H9 (cell line): Measurements from ENCODE around the gene RPGRIP1L. TPM values are rescaled to one million over a fixed set of nuclear protein-coding genes. Genes with fewer than 3 reads are reported as not detected.

Experiments used
- DNase-seq: peaks from one replicate; pipeline ENCODE4 v3.0.0-alpha.2; 2017
- H2AFZ ChIP-seq: one replicate; pipeline ENCODE4 v1.6.1; 2013; ENCODE audit warnings: mild to moderate bottlenecking, low read length, control low read depth, moderate library complexity
- H2AK5ac ChIP-seq: 2 replicates; pipeline ENCODE4 v1.6.1; 2013; ENCODE audit warnings: low read length, control low read depth, mixed read lengths; ENCODE audit not compliant: insufficient read length
- H2BK120ac ChIP-seq: one replicate; pipeline ENCODE4 v1.6.1; 2013; ENCODE audit warnings: low read depth, mild to moderate bottlenecking, low read length, control low read depth, inconsistent platforms; ENCODE audit not compliant: poor library complexity, severe bottlenecking
- H2BK12ac ChIP-seq: 2 replicates; pipeline ENCODE4 v1.6.1; 2013; ENCODE audit warnings: low read length, control low read depth, mixed read lengths, low read depth; ENCODE audit not compliant: insufficient read length
- H2BK15ac ChIP-seq: 2 replicates; pipeline ENCODE4 v1.6.1; 2013; ENCODE audit warnings: low read depth, low read length, control low read depth
- H2BK20ac ChIP-seq: one replicate; pipeline ENCODE4 v1.6.1; 2013; ENCODE audit warnings: low read depth, mild to moderate bottlenecking, low read length, control low read depth, inconsistent platforms; ENCODE audit not compliant: poor library complexity, severe bottlenecking
- H2BK5ac ChIP-seq: 2 replicates; pipeline ENCODE4 v1.6.1; 2013; ENCODE audit warnings: low read length, control low read depth, mixed read lengths; ENCODE audit not compliant: insufficient read length
- H3K14ac ChIP-seq: 2 replicates; pipeline ENCODE4 v1.6.1; 2013; ENCODE audit warnings: low read length, control low read depth; ENCODE audit not compliant: insufficient read depth
- H3K18ac ChIP-seq: 2 replicates; pipeline ENCODE4 v1.6.1; 2013; ENCODE audit warnings: low read depth, mild to moderate bottlenecking, mixed read lengths, low read length, control low read depth; ENCODE audit not compliant: insufficient read length
- H3K23ac ChIP-seq: 2 replicates; pipeline ENCODE4 v1.6.1; 2013; ENCODE audit warnings: low read length, control low read depth, mixed read lengths, low read depth; ENCODE audit not compliant: insufficient read length
- H3K23me2 ChIP-seq: 2 replicates; pipeline ENCODE4 v1.6.1; 2013; ENCODE audit warnings: low read depth, mild to moderate bottlenecking, mixed read lengths, low read length, control low read depth; ENCODE audit not compliant: insufficient read length, poor library complexity, severe bottlenecking
- H3K27ac ChIP-seq: 2 replicates; pipeline ENCODE4 v1.5.1; 2013; ENCODE audit warnings: low read length, control low read depth, mixed read lengths, low read depth; ENCODE audit not compliant: insufficient read length
- H3K27me3 ChIP-seq: 2 replicates; pipeline ENCODE4 v1.6.1; 2013; ENCODE audit warnings: low read length, control low read depth, inconsistent platforms; ENCODE audit not compliant: insufficient read depth
- H3K4ac ChIP-seq: 2 replicates; pipeline ENCODE4 v1.6.1; 2013; ENCODE audit warnings: low read depth, mild to moderate bottlenecking, control low read depth, inconsistent platforms, low read length, moderate library complexity
- H3K4me1 ChIP-seq: 2 replicates; pipeline ENCODE4 v1.6.1; 2013; ENCODE audit warnings: low read length, control low read depth, inconsistent platforms; ENCODE audit not compliant: insufficient read depth
- H3K4me2 ChIP-seq: 2 replicates; pipeline ENCODE4 v1.6.1; 2013; ENCODE audit warnings: low read length, control low read depth, mixed read lengths; ENCODE audit not compliant: insufficient read length, insufficient read depth
- H3K56ac ChIP-seq: 2 replicates; pipeline ENCODE4 v1.6.1; 2013; ENCODE audit warnings: low read depth, mild to moderate bottlenecking, mixed read lengths, low read length, control low read depth; ENCODE audit not compliant: insufficient read length
- H3K79me1 ChIP-seq: 2 replicates; pipeline ENCODE4 v1.6.1; 2013; ENCODE audit warnings: low read depth, mild to moderate bottlenecking, moderate library complexity, low read length, control low read depth, inconsistent platforms; ENCODE audit not compliant: insufficient read depth, poor library complexity, severe bottlenecking
- H3K79me2 ChIP-seq: 2 replicates; pipeline ENCODE4 v1.6.1; 2013; ENCODE audit warnings: low read length, control low read depth, inconsistent platforms; ENCODE audit not compliant: insufficient read depth
- H3K9ac ChIP-seq: 2 replicates; pipeline ENCODE4 v1.6.1; 2013; ENCODE audit warnings: low read length, control low read depth, mixed read lengths; ENCODE audit not compliant: insufficient read length; ENCODE audit errors: extremely low read depth
- H3K9me3 ChIP-seq: one replicate; pipeline ENCODE4 v1.6.1; 2013; ENCODE audit warnings: low read depth, low read length, inconsistent platforms; ENCODE audit not compliant: control insufficient read depth
- H3T11ph ChIP-seq: one replicate; pipeline ENCODE4 v1.6.1; 2013; ENCODE audit warnings: mild to moderate bottlenecking, low read length, control low read depth, inconsistent platforms
- H4K20me1 ChIP-seq: one replicate; pipeline ENCODE4 v1.6.1; 2013; ENCODE audit not compliant: control insufficient read depth, insufficient read length, insufficient read depth
- H4K5ac ChIP-seq: 2 replicates; pipeline ENCODE4 v1.6.1; 2013; ENCODE audit warnings: low read depth, mild to moderate bottlenecking, mixed read lengths, low read length, control low read depth; ENCODE audit not compliant: insufficient read length
- H4K8ac ChIP-seq: replicated peaks from 2 replicates; pipeline ENCODE4 v1.6.1; 2013; ENCODE audit warnings: low read length, control low read depth, mixed read lengths, low read depth; ENCODE audit not compliant: insufficient read length
- H4K91ac ChIP-seq: 2 replicates; pipeline ENCODE4 v1.6.1; 2013; ENCODE audit warnings: low read depth, mild to moderate bottlenecking, moderate library complexity, mixed read lengths, low read length, control low read depth; ENCODE audit not compliant: insufficient read length
- H3K27ac Mint-ChIP-seq, 3 experiments: 2 replicates in 2 of 3; 3 replicates in 1 of 3; pipeline ENCODE4 v1.8.0; 2020 to 2021; ENCODE audit warnings: mixed read lengths in 3 of 3, mild to moderate bottlenecking in 1 of 3, moderate library complexity in 1 of 3
- H3K27me3 Mint-ChIP-seq: 2 replicates; pipeline ENCODE4 v1.8.0; 2021; ENCODE audit warnings: low read depth, mild to moderate bottlenecking, moderate library complexity, mixed read lengths
- H3K36me3 Mint-ChIP-seq, 3 experiments: 2 replicates in 2 of 3; 3 replicates in 1 of 3; pipeline ENCODE4 v1.8.0; 2020 to 2021; ENCODE audit warnings: low read depth in 3 of 3, mixed read lengths in 3 of 3; ENCODE audit not compliant: insufficient read depth in 1 of 3
- H3K4me1 Mint-ChIP-seq, 2 experiments: 2 replicates each; pipeline ENCODE4 v1.8.0; 2020; ENCODE audit warnings: mixed read lengths in 2 of 2
- H3K4me3 Mint-ChIP-seq, 2 experiments: 2 replicates in 1 of 2; 3 replicates in 1 of 2; pipeline ENCODE4 v1.8.0; 2020 to 2021; ENCODE audit warnings: mild to moderate bottlenecking in 2 of 2, mixed read lengths in 2 of 2, moderate library complexity in 1 of 2
- H3K9me3 Mint-ChIP-seq, 2 experiments: 2 replicates in 1 of 2; 3 replicates in 1 of 2; pipeline ENCODE4 v1.8.0; 2020; ENCODE audit warnings: mild to moderate bottlenecking in 2 of 2, mixed read lengths in 2 of 2, moderate library complexity in 1 of 2
- CTCF ChIP-seq: fragments of 200-600 bp; sonication (generic); conservative IDR thresholded peaks from 3 replicates; pipeline ENCODE4 v1.8.0; 2021; ENCODE audit warnings: antibody characterized with exemption, mild to moderate bottlenecking
- WGBS: extraction: QIAGEN DNeasy Blood & Tissue Kit; methylation state at CpG from one replicate; pipeline ENCODE4 v1.1.7; 2013; ENCODE audit warnings: missing lambda C conversion rate, low lambda C conversion rate, mixed read lengths; ENCODE audit not compliant: insufficient read length; ENCODE audit errors: extremely low coverage; 5-methylcytosine and 5-hydroxymethylcytosine counted together
- total RNA-seq: library from RNA; stranded (reverse); gene quantifications from 2 replicates; pipeline ENCODE4 v1.2.1, GENCODE V29; 2021

Gene RPGRIP1L
- total RNA-seq, 1 experiment from 2014 or later, result 11.7 TPM

- peak overlapping the region in 2 of 3 experiments; percentile 28 to 82; a peak in 1 of 7 replicates for H3K27ac Mint-ChIP-seq
- no peaks in the 10 kb centered on the region for H3K23me2 ChIP-seq
- no peak overlapping the region for H2BK12ac ChIP-seq
- H4K91ac ChIP-seq, result no peak overlapping the region
- no peak overlapping the region for H3K4me2 ChIP-seq
- no peak overlapping the region for H2AFZ ChIP-seq
- WGBS, result 100% methylated on average over 1 of the region's 6 CpGs
- peaks cover 6 to 7% of the 10 kb centered on the region in 2 experiments; a peak in 3 of 4 replicates for H3K4me1 Mint-ChIP-seq
- no peak for TF ChIP-seq CTCF
- no peak for DNase-seq
- no peak overlapping the region for H3K18ac ChIP-seq
- no peaks in the 10 kb centered on the region for H3K79me2 ChIP-seq
- no peak overlapping the region for H4K8ac ChIP-seq
- H3K27me3 ChIP-seq, result no peaks in the 10 kb centered on the region
- H2BK15ac ChIP-seq, result no peak overlapping the region
- H3K9ac ChIP-seq, result no peak overlapping the region
- H3K27ac ChIP-seq, result no peak overlapping the region
- no peak overlapping the region for H3K4me3 Mint-ChIP-seq
- H3K23ac ChIP-seq, result no peak overlapping the region
- H2BK20ac ChIP-seq, result no peak overlapping the region
- no peak overlapping the region for H2AK5ac ChIP-seq
- peaks cover 0 to 6% (median 2%) of the 10 kb centered on the region in 3 experiments; a peak in 3 of 7 replicates for H3K36me3 Mint-ChIP-seq
- peaks cover 2% of the 10 kb centered on the region in 2 experiments; a peak in 3 of 5 replicates for H3K9me3 Mint-ChIP-seq
- no peak overlapping the region for H3K56ac ChIP-seq
- H3K79me1 ChIP-seq, result no peaks in the 10 kb centered on the region
- no peak overlapping the region for H3K14ac ChIP-seq
- H2BK5ac ChIP-seq, result no peak overlapping the region
- no peak overlapping the region for H2BK120ac ChIP-seq
- no peaks in the 10 kb centered on the region for H3K9me3 ChIP-seq
- no peak overlapping the region for H3T11ph ChIP-seq
- H4K5ac ChIP-seq, result no peak overlapping the region
- H3K4me1 ChIP-seq, result no peaks in the 10 kb centered on the region
- H4K20me1 ChIP-seq, result no peaks in the 10 kb centered on the region
- no peaks in the 10 kb centered on the region for H3K27me3 Mint-ChIP-seq
- no peak overlapping the region for H3K4ac ChIP-seq
These were observed 73.9 kb downstream of the RPGRIP1L start for GRCh38 chr16:53629607-53630312.
